GM18498 (cell line): ENCODE results near the gene ZBED5.
"Not testable (repeated sequence)": the region's sequence is repeated elsewhere in the genome, so short reads cannot be mapped to it uniquely, and the experiment has no call there.

Experiments used
- ATAC-seq: cut with Tn5 transposase; IDR thresholded peaks from one replicate; pipeline ENCODE4 v1.9.1; 2021; ENCODE audit warnings: mild to moderate bottlenecking, moderate library complexity; ENCODE audit not compliant: unreplicated experiment

The ZBED5 gene

GRCh38 chr11:10857709-10858438, at the start of gene ZBED5:
Gene ZBED5 (minus strand): TSS chr11:10858053. CDS start chr11:10854945, 3,108 bp downstream.
- ATAC-seq: peak; percentile 91

GRCh38 chr11:10906521-10906920, 48.7 kb upstream of the ZBED5 start:
- no peak for ATAC-seq

- ATAC-seq: no peak
These were observed 44.6 kb upstream of the ZBED5 start for GRCh38 chr11:10902301-10903063.

GRCh38 chr11:10900681-10901415, 43.0 kb upstream of the ZBED5 start:
- no peak for ATAC-seq

GRCh38 chr11:10899121-10899830, 41.4 kb upstream of the ZBED5 start:
- peak; percentile 46 for ATAC-seq

GRCh38 chr11:10898763-10899025, 40.8 kb upstream of the ZBED5 start:
- ATAC-seq: no peak

- no peak for ATAC-seq
These were observed 40.3 kb upstream of the ZBED5 start for GRCh38 chr11:10898003-10898762.

- no peak for ATAC-seq
These were observed 39.3 kb upstream of the ZBED5 start for GRCh38 chr11:10897150-10897549.

GRCh38 chr11:10896493-10896892, 38.6 kb upstream of the ZBED5 start:
- no peak for ATAC-seq

- ATAC-seq: no peak
These were observed 37.4 kb upstream of the ZBED5 start for GRCh38 chr11:10895285-10895684.

- ATAC-seq: no peak
These were observed 36.8 kb upstream of the ZBED5 start for GRCh38 chr11:10894666-10895065.

- ATAC-seq: no peak
These were observed 35.9 kb upstream of the ZBED5 start for GRCh38 chr11:10893714-10894151.

GRCh38 chr11:10892250-10892649, 34.4 kb upstream of the ZBED5 start:
- no peak for ATAC-seq

GRCh38 chr11:10891151-10891720, 33.4 kb upstream of the ZBED5 start:
- no peak for ATAC-seq

GRCh38 chr11:10890083-10890482, 32.2 kb upstream of the ZBED5 start:
- not testable (repeated sequence) for ATAC-seq

GRCh38 chr11:10887307-10887706, 29.5 kb upstream of the ZBED5 start:
- ATAC-seq: no peak

GRCh38 chr11:10886652-10887250, 28.9 kb upstream of the ZBED5 start:
- no peak for ATAC-seq

- ATAC-seq: no peak
These were observed 28.0 kb upstream of the ZBED5 start for GRCh38 chr11:10885703-10886363.

- ATAC-seq: not testable (repeated sequence)
These were observed 26.4 kb upstream of the ZBED5 start for GRCh38 chr11:10884292-10884691.
